Activated T-cell treated with anti-CD3 and anti-CD28 coated beads for 48 hours (primary cell): Measurements from ENCODE around the gene LYG2.
"Not testable (repeated sequence)": the region's sequence is repeated elsewhere in the genome, so short reads cannot be mapped to it uniquely, and the experiment has no call there.

Experiments
- DNase-seq: peaks from one replicate; pipeline ENCODE4 v3.0.0-alpha.2; 2020; ENCODE audit warnings: low read depth

Gene LYG2

GRCh38 chr2:99201959-99202678, 53.3 kb downstream of the LYG2 start:
- DNase-seq = no peak

GRCh38 chr2:99200076-99200800, 55.2 kb downstream of the LYG2 start:
- no peak for DNase-seq

GRCh38 chr2:99198103-99198841, 57.2 kb downstream of the LYG2 start:
- no peak for DNase-seq

- not testable (repeated sequence) for DNase-seq
Measured at GRCh38 chr2:99192364-99192763, 63.1 kb downstream of the LYG2 start.
